GM19023 (cell line): ENCODE results near the gene STX1A.

Source experiments
- ATAC-seq: cut with Tn5 transposase; IDR thresholded peaks from one replicate; pipeline ENCODE4 v1.9.1; 2021; ENCODE audit warnings: mild to moderate bottlenecking, moderate library complexity; ENCODE audit not compliant: unreplicated experiment

Gene STX1A

GRCh38 chr7:73718905-73719805 is at the start of gene STX1A:
Gene STX1A (minus strand): TSS chr7:73719669. CDS start chr7:73719631, 38 bp downstream.
- peak; percentile 74 for ATAC-seq

DNA sequence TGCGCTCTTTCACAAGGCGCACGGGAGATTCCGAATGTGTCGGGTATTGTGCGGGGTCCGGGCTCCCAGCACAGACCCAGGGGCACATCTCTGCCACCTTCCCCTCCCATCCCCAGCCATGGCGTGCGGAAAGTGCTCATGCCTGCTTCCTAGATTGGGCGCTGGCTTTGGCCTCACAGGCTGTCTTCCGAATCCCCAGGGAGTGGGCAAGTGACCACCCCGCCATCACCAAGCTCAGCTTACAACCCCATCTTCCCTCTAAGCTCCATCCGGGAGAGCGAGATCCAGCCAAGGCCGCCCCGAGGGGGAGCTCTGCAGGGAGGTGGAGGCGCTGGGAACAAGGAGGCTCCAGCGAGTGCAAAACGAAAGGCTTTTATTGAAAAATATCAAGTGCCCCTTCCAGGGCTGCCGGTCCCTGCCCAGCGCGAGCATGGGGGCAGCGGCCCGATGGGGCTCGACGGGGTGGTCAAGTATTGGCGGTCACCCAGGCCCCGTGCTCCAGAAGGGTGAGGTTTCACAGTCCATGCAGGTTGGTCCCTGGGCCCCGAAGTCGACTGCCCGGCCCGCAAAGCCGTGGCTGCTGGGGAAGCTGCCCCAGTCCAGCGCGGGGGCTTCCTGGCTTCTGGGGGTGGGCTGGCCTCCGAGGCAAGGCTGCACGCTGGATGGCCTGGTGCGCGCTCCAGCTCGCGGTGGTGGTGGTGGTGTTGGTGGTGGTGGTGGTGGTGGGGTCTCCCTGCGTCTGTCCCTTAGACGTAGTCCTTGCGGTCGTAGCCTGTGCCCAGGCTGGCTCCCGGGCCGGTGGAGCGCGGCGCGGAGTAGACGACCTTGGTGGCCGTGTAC is 49.4 kb upstream of the STX1A start:
- no peak for ATAC-seq

- no peak for ATAC-seq
These were observed 47.2 kb upstream of the STX1A start for GRCh38 chr7:73766556-73767229.

DNA sequence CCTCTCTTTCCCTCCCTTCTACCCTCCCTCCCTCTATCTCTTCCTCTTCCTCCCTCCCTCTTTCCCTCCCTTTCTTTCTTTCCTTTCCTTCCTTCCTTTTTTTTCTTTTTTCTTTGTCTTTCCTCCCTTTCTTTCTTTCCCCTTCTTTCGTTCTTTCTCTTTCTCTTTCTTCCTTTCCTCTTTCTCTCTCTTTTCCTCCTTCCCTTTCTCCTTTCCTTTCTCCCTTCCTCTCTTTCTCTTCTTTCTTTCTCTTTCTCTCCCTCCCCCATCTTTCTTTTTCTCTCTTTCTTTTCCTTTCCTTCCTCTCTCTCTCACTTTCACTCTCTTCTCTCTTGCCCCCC is 43.2 kb upstream of the STX1A start:
- no peak for ATAC-seq

DNA sequence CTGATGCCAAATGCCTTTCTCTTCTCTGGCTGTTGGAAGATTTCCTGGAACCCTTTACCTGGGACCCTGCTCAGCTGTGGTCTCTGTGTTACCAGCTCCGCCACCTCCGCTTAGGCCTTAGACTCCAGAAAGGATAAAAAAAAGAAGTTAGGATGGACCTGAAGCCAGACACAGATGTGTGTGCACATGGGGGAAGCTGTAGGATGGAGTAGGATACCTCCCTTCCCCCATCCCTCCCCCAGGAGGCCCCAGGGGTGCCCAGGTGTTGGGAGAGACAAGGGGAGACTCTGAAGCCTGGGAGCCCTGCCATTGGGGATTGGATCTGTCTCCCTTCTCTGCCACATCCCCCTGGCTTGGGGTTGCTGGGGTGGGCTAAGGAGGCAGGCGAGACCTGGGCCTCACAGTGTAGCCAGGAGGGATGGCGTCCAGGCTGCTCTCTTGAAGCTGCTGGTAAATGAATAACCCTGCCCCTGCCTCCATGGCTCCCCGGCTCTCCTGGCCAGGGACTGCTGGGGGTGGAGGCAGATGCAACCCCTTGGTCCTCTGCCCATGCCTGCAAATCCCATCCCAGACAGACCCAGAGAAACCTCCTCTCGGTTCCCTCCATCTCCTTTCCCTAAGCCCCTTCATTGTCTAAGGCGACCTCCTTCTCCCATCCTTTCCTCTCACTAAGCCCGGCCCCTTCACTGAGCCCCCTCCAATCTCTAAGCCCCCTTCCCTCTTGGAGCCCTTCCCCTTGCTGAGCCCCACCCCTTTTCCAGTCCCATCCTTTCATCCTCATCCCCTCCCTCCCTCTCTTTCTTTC is 42.6 kb upstream of the STX1A start:
- ATAC-seq: no peak

GRCh38 chr7:73758581-73759138 is 39.2 kb upstream of the STX1A start:
- no peak for ATAC-seq

DNA sequence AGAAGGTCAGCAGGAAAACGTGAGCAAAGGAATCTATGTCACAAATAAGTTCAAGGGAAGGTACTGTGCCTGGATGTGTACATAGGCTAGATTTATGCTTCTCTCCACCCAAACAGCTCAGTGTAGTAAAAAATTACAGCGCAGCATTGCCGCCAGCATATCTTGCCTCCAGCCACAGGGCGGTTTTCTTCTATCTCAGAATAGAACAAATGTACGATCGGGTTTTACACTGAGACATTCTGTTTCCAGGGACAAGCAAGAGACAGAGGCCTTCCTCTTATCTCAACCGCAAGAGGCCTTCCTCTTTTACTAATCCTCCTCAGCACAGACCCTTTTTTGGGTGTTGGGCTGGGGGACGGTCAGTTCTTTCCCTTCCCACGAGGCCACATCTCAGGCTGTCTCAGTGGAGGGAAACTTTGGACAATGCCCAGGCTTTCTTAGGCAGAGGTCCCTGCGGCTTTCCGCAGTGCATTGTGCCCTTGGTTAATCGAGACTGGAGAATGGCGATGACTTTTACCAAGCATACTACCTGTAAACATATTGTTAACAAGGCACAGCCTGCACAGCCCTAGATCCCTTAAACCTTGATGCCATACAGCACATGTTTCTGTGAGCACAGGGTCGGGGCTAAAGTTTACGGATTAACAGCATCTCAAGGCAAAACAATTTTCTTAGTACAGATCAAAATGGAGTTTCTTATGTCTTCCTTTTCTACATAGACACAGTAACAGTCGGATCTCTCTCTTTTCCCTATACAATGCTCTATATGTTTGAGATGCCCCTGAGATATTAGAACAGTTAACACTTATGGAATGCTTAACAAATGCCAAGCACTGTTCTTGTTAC is 30.7 kb upstream of the STX1A start:
- no peak for ATAC-seq

DNA sequence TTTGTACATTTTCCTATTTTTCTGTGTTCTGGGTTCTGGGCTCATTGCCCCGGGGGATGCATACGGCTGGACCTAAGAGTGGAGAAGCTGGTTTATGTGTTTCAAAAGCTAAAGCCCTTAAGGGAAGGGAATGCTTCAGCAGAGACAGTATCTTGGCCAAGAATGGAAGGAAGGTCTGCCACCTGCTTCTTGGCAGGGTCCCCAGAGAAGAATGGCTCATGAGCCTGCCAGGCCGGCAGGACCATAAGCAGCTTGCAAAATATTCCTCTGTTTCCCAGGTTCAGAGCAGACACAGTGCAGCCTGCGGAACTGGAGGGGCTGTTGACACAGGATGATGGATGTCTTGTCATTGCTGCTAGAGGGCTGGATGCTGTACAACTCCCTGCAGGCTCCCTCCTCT is 26.9 kb upstream of the STX1A start:
- ATAC-seq: no peak

DNA sequence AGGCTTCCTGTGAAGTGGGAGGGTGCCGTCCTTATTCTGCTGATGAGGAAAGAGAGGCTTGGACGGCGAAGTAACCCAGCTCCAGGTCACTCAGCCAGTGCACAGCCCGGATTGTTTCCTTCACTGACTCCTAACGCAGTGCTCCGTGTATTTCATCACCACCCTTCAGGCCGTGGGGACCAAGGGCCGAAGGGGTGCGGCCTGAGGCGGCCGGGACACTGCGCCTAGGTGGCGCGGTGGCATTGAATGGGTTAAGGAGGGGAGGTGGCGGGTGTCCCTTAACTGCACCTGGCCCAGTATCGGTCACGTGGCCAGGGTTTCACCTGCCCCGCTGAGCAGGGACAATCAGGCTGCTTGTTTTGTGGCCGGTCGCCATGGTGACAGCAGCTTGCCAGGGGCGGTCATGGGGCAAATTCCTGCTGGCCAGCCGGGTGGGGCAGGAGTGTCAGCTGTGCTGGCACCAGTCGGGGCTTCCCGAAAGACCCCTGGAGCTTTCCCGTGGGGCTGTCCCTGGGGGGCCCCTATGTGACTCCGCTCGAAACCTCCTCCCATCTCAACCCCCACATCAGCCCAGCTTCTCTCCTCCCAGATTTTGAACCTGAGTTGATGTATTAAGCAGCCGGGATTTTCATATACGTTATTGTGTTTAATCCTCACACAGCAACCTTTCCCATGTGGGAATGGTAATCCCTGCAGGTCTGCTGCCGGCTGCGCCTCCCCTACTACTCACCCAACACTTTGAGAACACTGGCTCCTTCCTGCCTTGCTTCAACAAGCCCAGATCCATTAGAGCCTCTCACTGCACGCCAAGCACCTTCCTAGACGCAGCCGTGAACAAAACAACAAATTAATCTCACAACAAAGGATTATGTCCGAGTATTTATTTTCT is 23.5 kb upstream of the STX1A start:
- no peak for ATAC-seq

DNA sequence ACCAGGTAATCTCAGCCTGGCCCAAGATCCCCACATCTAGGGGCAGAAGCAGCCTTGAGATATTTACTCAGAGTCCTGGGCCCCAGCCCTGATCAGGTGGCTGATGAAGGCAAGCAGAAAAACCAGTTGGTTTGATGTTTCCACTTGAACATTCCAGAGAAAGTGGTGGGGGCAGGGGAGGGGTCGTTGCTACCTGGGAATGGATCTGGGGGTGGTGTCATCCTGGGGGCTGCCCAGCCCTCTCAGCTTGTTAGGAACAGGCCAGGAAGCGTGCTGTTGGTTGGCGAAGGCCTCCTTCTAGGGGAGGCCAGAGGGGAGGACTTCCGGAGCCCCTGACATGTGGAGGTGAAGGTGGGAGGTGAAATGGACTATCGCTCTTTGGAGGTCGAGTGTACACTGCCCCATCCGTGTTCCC is 22.9 kb upstream of the STX1A start:
- ATAC-seq: no peak

DNA sequence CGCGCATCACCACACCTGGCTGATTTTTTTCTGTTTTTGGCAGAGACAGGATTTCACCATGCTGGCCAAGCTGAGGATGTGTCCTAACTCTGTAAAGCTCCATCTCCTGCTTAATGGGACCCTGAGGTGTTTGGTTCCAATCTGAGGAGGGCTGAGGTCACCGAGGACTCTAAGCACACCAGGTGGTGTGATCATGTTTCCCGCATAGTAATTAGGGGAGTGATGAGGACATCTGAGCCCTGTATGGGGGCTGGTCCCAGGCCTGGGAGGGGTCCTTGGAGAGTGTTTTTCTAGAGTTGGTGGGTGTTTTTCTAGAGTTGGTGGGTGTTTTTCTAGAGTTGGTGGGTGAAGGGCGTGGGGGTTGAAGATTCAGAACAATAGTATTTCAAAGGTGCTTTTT is 22.1 kb upstream of the STX1A start:
- no peak for ATAC-seq

GRCh38 chr7:73740771-73741170 is 21.3 kb upstream of the STX1A start:
- no peak for ATAC-seq

GRCh38 chr7:73740212-73740611 is 20.7 kb upstream of the STX1A start:
- ATAC-seq: no peak

DNA sequence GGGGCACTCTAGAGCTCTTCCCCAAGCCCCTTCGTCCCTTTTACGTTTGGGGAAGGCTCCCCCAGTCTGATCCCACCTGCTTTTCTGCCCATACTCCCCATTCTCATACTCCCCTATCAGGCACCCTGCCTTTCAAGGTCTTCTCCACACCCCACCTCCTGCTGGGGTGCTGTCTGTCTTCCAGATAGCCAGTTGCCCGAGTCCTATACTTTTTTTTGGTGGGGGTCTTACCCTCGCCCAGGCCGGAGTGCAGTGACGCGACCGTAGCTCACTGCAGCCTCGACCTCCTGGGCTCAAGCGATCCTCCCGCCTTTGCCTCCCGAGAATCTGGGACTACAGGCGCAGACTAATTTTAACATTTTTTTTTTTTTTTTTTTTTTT is 19.9 kb upstream of the STX1A start:
- no peak for ATAC-seq

DNA sequence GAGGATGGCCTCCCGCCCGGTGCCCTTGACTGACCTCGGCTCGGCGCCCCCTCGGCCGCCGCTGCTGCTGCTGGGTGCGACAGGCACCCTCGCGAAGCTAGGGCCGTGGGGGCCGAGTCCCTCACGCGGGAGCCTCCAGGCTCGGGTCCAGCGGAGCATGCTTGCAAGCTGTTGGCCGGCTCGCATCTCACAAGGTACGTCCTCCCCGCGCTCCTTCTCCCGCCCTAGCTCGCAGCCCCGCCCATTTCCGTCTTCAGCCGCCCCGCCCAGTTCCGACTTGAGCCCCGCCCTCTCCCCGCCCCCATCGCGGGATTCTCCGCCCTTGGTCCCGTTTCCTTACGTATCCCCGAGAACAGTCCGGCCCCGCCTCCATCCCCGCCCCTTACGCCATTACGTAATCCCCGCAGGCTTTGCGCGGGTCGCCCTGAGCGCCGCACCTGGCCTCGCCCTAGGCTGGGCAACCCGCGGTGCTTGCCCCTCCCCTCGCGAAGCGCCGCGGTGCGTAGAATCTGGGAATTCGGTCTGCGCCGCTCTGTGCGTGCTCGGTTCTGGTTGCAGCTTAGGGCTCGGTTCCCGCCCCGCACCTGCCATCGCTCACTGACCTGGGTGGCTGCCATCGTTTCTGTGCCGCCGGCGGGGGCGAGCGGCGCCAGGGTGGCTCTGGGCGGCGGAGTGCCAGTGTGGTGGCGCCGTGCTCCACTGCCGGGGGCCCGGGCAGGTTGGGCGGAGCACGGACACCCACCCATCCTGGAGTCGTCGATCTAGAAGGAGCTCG is 19.3 kb upstream of the STX1A start, which contains the start of gene ABHD11:
Gene ABHD11 (minus strand): TSS at position 191 of the 775 bp plus-strand sequence. CDS start 32 bp downstream, at position 159.
- ATAC-seq: peak; percentile 84

GRCh38 chr7:73738220-73738611 is 18.7 kb upstream of the STX1A start:
- ATAC-seq: peak; percentile 12

DNA sequence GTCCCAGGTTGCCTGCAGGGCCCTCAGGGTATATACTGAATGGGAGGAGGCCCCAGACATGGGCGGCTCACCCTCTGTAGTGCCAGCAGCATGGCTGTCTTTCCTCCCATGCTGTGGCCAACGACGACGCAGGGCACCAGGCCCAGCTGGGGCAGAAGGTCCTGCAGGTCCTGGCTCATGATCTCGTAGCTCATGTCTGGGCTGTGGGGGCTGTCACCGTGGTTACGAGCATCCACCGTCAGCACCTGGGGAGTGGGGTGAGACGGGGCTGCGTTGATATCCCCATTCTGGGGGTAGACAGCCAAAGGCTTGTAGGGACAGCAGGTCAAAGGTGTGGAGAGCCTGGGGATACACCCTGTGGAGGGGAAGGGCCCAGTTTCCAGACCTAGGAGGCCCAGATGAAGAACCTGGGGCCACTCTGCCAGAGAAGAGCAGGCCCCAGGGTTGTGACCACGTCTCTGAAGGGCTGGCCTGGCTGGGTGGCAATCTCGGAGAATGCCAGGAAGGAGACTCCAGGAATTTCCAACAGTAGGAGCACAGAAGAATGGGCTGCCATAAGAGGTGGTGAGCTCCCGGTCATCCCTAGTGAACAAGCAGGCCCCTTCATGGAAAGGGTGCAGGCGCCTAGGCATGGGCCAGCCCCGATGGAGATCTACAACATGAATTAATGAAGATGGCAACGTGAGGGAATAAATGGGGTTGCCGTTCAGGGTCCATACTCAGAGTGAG is 18.2 kb upstream of the STX1A start:
- ATAC-seq: no peak
